ENCODE results near the gene STK32B. TPM values are rescaled to one million over a fixed set of nuclear protein-coding genes. Genes with fewer than 3 reads are reported as not detected.

Gene STK32B
- total RNA-seq, 4 donors from 2014 or later, result 3.0 to 33.8 (median 4.3) TPM

GRCh38 chr4:5050520-5051277, 581 bp upstream of the STK32B start:
- H3K4me3 ChIP-seq, result peak overlapping the region; percentile 41 to 51
- DNase-seq, result peak; percentile 65 to 73
- no peak for TF ChIP-seq POLR2A (IDR thresholded peaks at IDR 0.05)
- TF ChIP-seq, protein P1, sequence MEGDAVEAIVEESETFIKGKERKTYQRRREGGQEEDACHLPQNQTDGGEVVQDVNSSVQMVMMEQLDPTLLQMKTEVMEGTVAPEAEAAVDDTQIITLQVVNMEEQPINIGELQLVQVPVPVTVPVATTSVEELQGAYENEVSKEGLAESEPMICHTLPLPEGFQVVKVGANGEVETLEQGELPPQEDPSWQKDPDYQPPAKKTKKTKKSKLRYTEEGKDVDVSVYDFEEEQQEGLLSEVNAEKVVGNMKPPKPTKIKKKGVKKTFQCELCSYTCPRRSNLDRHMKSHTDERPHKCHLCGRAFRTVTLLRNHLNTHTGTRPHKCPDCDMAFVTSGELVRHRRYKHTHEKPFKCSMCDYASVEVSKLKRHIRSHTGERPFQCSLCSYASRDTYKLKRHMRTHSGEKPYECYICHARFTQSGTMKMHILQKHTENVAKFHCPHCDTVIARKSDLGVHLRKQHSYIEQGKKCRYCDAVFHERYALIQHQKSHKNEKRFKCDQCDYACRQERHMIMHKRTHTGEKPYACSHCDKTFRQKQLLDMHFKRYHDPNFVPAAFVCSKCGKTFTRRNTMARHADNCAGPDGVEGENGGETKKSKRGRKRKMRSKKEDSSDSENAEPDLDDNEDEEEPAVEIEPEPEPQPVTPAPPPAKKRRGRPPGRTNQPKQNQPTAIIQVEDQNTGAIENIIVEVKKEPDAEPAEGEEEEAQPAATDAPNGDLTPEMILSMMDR (IDR thresholded peaks at IDR 0.05), result peak; percentile 60 to 77 (median 70)
- H3K9me3 ChIP-seq, result no peaks in the 10 kb centered on the region
- no peaks in the 10 kb centered on the region for H3K36me3 ChIP-seq
- intact Hi-C loops (cut with DNase I; ENCODE audit: low total_unique reads), result no loop called here
- H3K27ac ChIP-seq, result peak overlapping the region; percentile 20 to 56
- no peaks in the 10 kb centered on the region for H3K4me1 ChIP-seq
- no peaks in the 10 kb centered on the region for H3K27me3 ChIP-seq

DNA sequence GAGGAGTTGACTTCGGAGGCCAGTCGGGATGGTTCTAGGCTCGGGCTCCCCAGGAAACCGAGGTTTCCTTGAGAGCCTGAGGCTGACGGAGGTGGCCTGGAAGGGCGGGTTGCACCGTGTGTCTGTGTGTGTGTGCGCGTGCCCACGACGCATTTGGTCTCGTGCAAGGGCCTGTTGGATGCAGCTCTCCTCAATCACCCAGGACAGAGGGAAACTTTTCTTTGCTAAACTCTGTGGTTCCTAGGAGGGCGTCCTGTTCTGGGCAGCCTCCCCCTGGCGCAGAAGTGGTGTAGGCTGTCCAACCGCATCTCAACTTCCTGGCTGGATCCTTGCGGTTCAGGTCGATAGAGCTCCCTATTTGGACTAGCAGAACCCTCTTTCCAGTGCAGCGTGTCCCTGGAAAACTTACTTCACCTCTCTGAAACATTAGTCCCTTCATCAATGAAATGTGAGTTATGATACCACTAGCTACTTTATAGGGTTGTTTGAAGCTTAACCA, 973 bp downstream of the STK32B start:
- intact Hi-C loops (cut with DNase I; ENCODE audit: low total_unique reads), result no loop called here
- H3K4me1 ChIP-seq, result no peaks in the 10 kb centered on the region
- no peaks in the 10 kb centered on the region for H3K27me3 ChIP-seq
- no peaks in the 10 kb centered on the region for H3K9me3 ChIP-seq
- peak overlapping the region; percentile 41 to 51 for H3K4me3 ChIP-seq
- no peak for DNase-seq
- no peaks in the 10 kb centered on the region for H3K36me3 ChIP-seq
- H3K27ac ChIP-seq, result peak overlapping the region; percentile 40 to 56
- no peak for TF ChIP-seq POLR2A (IDR thresholded peaks at IDR 0.05)
- TF ChIP-seq, protein P1 (IDR thresholded peaks at IDR 0.05), result no peak

GRCh38 chr4:5052726-5053425, 1.6 kb downstream of the STK32B start:
- no peaks in the 10 kb centered on the region for H3K9me3 ChIP-seq
- H3K27ac ChIP-seq, result peak overlapping the region in 1 of 2 donors; percentile 56
- no peaks in the 10 kb centered on the region for H3K4me1 ChIP-seq
- no peaks in the 10 kb centered on the region for H3K36me3 ChIP-seq
- no peak overlapping the region for H3K4me3 ChIP-seq
- no peak for DNase-seq
- intact Hi-C loops (cut with DNase I; ENCODE audit: low total_unique reads), result no loop called here
- no peaks in the 10 kb centered on the region for H3K27me3 ChIP-seq
- TF ChIP-seq, protein P1 (IDR thresholded peaks at IDR 0.05), result no peak
- TF ChIP-seq POLR2A (IDR thresholded peaks at IDR 0.05), result no peak

DNA sequence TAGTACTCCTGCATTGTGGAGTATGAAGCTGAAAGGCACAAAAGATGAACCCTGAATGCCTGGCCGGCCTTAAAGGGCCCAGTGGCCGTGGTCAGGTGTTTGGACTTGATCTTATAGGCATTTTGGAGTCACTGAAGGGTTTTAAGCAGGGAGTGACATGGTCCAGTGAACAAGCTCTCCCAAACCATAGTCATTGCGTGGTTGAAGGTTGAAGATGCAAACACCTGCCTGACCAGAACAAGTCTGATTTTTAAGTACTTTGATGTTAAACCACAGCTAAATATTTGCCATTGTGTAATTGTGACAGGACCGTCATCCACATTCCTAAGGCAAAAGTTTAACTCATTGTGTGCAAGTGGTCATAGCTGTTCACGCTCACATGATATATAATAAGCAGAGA, 3.3 kb downstream of the STK32B start:
- H3K27me3 ChIP-seq, result no peaks in the 10 kb centered on the region
- intact Hi-C loops (cut with DNase I; ENCODE audit: low total_unique reads), result no loop called here
- DNase-seq, result no peak
- H3K4me1 ChIP-seq, result no peaks in the 10 kb centered on the region
- no peak overlapping the region for H3K4me3 ChIP-seq
- H3K27ac ChIP-seq, result no peak overlapping the region
- H3K36me3 ChIP-seq, result no peaks in the 10 kb centered on the region
- no peaks in the 10 kb centered on the region for H3K9me3 ChIP-seq
- TF ChIP-seq, protein P1 (IDR thresholded peaks at IDR 0.05), result no peak
- no peak for TF ChIP-seq POLR2A (IDR thresholded peaks at IDR 0.05)

DNA sequence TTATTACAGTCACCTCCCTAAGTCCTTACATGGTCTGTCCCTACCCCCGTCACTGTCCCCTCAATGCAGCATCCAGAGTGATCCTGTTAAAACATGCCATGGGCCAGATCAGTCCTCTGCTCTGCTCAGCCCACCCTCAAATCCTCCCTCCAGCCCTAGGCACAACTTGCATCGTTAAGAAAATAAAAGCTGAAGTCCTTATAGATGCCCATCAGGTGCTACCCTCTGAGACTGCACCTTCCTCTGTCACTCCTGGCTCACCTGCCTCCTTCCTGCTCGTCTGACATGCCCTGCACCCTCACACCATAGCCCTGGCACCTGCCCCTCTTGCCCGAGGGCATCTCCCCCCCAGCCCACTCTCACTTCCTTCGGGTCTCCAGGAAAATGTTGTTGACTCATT, 4.1 kb downstream of the STK32B start:
- Histone ChIP-seq H3K4me1 (no peaks in the 10 kb centered on the region), H3K27ac (no peak overlapping the region), H3K4me3 (no peak overlapping the region), H3K36me3 (no peaks in the 10 kb centered on the region), H3K27me3 (no peaks in the 10 kb centered on the region), H3K9me3 (no peaks in the 10 kb centered on the region)
- intact Hi-C loops (cut with DNase I; ENCODE audit: low total_unique reads), result no loop called here
- DNase-seq, result no peak
- TF ChIP-seq, protein P1 (IDR thresholded peaks at IDR 0.05), result no peak
